Measurements from ENCODE around the gene HOXD3.

Gene HOXD3

DNA sequence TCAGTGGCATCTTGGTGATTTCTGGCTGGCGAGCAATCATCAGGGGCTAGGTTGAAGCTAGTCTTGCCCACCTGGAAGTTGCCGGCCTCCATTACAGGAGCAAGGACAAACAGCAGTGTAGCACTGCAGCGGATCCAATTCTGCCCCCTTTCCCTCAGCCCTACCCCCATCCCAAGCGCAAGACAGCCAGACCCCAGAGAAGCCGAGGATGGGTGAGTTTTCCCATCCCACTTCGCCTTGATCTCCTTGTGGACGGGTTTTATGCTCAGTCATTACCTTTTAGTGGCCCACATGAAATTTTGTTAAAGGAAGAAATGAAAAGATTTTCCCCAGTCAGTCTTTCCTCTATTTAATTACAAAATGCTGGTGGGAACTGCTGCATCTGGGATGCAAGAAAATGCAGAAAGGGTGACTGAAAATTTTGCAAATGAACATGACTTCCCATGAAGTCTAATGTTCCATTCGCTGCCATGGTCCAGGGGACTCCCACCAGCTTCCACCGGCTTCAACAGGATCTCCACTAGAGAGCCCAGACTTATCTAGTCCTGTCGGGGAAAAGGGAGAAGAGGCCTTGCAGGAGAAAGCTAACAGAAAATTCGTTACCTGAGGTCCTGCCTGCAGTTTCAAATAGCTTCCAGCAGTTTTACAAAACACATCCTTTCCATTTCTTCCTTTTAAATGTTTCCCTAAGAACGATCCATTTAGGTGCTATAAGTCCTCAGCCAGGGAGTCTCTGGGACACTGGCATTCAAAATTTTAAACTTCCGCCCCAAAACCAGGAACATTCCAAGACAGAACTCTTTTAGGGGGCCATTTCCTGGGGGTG, 36.5 kb upstream of the HOXD3 start:
- in situ Hi-C loops (cut with HindIII; ENCODE audit: low sequenced_read_pairs), result loop anchor here (25.0 kb wide), 1 partner anchor 1017 kb away; no protein-coding TSS in a partner anchor

DNA sequence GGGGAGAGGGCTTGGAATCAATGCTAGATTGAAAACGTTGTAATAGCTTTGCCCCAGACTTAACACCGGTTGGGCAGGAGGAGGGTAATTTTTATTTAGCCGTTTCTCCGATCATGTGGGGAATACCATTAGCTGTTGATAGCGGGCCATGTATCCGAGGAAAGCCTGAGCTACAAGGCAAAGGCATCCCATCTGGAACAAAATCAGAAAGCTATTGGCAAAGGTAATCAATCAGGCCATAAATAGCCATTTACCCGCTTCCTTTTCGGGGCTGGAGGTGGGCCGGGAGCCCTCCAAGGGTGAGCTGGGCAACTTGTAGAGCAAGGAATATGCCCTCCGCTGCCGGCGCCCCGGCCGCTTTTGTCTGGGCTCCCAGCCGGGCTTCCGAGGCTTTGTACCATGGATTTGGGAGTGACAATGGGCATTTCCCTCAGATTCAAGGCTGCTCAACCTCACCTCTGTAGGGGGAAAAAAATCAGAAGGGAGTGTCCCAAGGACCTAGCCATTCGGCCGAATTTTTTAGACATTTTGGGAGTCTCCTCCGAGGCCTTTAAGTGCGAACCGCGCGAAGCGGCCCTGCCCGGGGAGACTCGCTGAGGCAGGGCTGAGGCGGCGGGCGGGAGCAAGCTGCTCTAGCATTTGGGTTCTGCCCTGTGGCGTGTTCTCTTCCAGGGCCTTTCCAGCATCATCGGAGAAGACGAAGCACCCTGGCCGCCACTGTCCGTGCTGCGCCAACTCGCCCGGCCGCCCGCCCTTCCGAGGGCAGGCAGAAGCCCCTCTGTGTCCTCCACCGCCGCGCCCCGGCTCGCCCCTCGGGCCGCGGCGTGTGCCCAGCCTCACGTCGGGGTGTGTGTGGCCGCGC, 35.7 kb upstream of the HOXD3 start:
- in situ Hi-C loops (cut with HindIII; ENCODE audit: low sequenced_read_pairs), result loop anchor here (25.0 kb wide), 1 partner anchor 1016 kb away; no protein-coding TSS in a partner anchor

DNA sequence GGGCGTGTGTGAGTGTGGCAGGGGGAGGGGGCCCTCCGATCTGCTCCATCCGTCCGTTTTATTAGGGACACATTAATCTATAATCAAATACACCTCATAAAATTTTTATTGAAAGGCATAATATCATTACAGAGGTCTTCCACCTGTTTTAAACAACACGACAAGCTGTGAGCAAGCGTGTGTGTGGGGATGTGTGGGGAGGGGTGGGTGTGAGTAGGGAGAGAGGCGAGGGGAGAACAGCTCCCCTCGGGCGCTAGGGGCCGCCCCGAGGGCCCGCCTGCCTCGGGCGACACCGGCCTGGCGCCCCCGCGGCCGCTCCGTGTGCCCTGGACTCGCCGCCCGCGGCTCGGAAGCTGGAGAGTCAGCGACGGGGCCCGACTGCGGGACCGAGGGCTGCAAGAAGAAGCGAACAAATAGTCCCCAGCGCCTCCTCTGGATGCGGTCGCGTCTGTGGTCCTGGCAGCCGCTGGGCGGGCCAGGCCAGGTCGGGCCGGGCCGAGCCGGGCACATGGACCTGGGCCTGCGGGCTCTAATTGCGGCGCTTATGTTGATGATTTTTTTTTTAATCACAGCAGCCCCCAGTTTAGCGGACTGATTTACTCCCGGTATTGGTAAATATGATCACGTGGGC, 34.9 kb upstream of the HOXD3 start:
- in situ Hi-C loops (cut with HindIII; ENCODE audit: low sequenced_read_pairs), result loop anchor here (25.0 kb wide), 1 partner anchor 1015 kb away; no protein-coding TSS in a partner anchor

DNA sequence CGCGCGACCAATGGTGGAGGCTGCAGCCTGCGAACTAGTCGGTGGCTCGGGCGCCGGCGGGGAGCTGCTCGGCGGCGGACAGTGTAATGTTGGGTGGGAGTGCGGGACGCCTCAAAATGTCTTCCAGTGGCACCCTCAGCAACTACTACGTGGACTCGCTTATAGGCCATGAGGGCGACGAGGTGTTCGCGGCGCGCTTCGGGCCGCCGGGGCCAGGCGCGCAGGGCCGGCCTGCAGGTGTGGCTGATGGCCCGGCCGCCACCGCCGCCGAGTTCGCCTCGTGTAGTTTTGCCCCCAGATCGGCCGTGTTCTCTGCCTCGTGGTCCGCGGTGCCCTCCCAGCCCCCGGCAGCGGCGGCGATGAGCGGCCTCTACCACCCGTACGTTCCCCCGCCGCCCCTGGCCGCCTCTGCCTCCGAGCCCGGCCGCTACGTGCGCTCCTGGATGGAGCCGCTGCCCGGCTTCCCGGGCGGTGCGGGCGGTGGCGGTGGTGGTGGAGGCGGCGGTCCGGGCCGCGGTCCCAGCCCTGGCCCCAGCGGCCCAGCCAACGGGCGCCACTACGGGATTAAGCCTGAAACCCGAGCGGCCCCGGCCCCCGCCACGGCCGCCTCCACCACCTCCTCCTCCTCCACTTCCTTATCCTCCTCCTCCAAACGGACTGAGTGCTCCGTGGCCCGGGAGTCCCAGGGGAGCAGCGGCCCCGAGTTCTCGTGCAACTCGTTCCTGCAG, 34.3 kb upstream of the HOXD3 start, which contains the start of gene HOXD9:
TSS of gene HOXD9 (plus strand) at position 37 of the 728 bp plus-strand sequence. CDS start at position 87, 50 bp downstream.
- in situ Hi-C loops (cut with HindIII; ENCODE audit: low sequenced_read_pairs), result loop anchor here (25.0 kb wide), 1 partner anchor 1014 kb away; no protein-coding TSS in a partner anchor

DNA sequence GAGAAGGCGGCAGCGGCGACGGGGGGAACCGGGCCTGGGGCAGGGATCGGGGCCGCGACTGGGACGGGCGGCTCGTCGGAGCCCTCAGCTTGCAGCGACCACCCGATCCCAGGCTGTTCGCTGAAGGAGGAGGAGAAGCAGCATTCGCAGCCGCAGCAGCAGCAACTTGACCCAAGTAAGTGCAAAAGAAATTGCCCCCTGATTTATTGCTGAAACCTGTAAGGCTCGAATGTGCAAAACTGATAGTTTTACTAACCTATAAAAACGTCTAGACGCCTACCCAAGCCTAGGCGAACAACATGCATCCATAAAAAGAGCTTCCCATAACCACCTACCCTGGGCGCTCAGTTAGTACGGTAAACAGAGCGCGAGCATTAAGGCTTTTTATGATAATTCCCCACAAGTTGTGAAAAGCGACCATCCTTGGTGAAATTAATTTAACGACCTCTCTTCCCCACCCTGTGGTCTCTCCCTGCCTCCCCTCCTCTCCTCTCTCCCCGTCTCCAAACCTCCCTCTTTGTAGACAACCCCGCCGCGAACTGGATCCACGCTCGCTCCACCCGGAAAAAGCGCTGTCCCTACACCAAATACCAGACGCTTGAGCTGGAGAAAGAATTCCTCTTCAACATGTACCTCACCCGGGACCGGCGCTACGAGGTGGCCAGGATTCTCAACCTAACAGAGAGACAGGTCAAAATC, 33.5 kb upstream of the HOXD3 start:
- in situ Hi-C loops (cut with HindIII; ENCODE audit: low sequenced_read_pairs), result loop anchor here (25.0 kb wide), 1 partner anchor 1014 kb away; no protein-coding TSS in a partner anchor

DNA sequence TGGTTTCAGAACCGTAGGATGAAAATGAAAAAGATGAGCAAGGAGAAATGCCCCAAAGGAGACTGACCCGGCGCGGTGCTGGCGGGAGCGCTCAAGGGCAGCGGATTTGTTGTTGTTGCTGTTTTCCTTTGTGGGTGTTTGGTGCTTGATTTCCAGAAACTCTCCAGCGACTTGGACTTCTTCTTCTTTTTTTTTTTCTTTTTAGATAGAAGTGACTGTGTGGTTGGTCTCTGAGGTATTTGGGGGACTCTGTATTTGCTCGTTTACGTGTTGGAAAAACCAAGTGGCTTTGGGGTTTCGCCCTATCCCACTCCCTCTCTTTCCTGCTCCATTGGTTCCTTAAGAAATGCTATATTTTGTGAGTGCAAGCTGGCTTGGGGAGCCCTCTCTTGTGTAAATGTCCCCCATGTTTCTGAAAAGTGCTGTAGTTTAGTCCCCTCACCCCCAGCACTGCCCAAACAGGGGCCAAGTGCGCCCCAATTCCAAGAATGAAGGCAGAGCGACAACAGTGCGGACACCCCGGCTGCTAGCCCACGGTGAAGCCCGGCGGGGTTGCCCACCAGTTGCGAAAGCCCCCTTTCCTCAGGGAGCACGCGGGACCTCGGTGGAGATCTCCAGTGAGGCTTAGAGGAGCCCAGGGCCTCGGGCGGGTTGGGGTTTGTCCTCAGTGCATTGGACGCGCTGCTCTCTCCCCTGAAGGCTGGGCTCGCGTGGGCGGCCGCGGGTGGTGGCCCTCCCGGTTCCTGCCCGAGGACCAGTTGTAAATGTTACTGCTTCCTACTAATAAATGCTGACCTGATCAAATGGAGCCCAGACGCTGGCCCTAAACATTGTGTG, 32.8 kb upstream of the HOXD3 start:
- in situ Hi-C loops (cut with HindIII; ENCODE audit: low sequenced_read_pairs), result loop anchor here (25.0 kb wide), 1 partner anchor 1013 kb away; no protein-coding TSS in a partner anchor

DNA sequence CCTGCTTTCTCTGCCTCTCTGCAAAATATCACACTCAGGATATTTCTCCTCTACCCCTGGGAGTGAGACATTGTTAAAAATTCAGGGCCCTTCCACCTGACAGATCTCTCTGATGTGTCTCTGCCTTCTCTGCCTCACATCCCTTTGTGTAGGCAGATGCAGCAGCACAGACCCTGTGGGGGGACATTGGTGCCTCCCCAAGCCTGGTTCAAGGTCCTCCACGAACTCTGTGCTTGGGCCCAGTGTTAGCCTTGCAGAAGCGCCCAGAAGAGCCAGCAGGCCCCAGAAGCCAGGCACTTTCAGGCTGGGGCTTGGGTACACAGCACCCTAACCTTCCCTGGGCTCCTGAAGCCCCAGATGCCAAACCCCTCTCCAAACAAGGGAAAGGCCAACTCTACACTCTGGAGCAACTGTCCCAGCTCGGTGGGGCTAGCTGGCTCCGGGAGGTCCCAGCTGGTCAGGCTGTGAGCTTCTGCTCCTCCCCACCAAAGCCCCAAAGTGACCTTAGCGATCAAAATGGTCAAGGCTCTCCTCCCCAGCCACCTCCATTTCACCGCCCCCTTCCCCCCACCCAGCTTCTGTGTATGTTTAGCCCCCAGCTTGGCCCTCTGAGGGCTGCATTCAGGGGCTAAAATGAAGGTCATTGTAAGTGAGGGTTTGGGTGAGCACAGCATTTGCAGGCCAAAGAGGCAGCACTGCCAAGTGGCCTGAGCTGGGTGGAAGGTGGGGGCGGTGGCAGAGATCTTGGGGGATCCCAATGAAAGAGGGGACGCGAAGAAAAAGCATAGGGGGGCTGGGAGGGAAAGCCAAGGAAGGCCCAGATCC, 31.9 kb upstream of the HOXD3 start:
- in situ Hi-C loops (cut with HindIII; ENCODE audit: low sequenced_read_pairs), result loop anchor here (25.0 kb wide), 1 partner anchor 1012 kb away; no protein-coding TSS in a partner anchor

DNA sequence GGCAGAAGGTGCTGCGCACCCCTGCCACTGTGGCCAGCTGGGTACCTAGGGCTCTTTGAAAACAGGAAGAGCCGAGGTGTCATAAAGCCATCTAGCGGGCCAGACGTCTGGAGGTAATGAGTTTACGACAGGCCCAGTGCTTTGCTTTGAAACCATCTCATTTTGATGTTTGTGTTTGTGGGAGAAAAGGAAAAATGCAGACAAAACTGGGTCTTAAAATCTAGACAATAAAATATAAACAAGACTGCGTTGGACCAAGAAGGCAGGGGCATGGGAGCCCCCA, 31.4 kb upstream of the HOXD3 start:
- in situ Hi-C loops (cut with HindIII; ENCODE audit: low sequenced_read_pairs), result no loop called here

DNA sequence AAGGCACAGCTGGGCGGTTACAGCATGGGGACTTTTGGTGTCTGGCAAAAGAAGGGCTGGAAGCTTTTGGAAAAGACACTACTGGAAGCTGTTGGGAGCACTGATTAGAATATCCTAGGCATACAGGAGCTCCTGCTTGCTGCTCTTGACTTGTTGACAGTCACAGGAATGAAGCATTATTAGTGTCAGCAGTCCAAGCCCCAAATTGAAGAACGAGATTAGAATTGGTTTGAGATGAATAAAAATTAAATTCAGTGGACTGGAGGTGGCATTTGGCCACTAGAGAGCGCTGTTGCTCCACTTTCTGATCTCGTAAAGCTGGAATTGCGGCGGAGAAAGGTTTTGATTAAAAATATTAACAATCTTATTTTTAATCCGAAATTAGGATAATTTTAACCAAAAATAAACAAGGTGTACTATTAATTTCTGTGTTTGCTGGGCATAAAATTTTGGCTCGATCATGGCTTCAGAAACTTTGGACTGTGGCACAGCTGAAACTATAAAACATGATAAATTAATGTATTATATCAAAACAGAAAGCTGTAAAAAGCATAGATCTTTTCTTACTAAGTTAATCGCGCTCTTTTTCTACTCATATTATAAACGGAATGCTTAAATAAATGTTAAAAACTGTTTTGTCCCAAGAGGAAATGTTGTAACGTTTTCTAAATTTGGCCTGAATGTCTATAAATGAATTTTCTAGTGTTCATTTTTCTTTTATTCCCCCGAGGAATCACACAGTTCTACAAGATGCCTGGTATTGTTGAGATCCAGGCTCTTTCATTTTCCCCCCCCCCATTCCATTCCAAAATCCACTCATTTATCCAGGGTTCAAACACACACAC, 30.0 kb upstream of the HOXD3 start:
- in situ Hi-C loops (cut with HindIII; ENCODE audit: low sequenced_read_pairs), result no loop called here

DNA sequence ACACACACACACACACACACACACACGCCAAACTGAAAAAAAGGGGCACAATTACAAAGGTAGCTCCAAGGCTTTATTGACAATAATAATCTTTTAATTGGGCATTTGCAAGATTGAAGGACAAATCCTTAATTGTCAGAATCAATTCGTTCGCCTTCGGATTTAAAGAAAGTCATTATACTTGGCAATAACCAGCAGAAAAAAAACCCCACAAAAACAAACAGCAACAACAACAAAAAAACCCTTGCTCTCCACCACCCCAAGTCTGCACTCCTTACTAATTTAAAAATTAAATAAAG, 29.4 kb upstream of the HOXD3 start:
- in situ Hi-C loops (cut with HindIII; ENCODE audit: low sequenced_read_pairs), result no loop called here

DNA sequence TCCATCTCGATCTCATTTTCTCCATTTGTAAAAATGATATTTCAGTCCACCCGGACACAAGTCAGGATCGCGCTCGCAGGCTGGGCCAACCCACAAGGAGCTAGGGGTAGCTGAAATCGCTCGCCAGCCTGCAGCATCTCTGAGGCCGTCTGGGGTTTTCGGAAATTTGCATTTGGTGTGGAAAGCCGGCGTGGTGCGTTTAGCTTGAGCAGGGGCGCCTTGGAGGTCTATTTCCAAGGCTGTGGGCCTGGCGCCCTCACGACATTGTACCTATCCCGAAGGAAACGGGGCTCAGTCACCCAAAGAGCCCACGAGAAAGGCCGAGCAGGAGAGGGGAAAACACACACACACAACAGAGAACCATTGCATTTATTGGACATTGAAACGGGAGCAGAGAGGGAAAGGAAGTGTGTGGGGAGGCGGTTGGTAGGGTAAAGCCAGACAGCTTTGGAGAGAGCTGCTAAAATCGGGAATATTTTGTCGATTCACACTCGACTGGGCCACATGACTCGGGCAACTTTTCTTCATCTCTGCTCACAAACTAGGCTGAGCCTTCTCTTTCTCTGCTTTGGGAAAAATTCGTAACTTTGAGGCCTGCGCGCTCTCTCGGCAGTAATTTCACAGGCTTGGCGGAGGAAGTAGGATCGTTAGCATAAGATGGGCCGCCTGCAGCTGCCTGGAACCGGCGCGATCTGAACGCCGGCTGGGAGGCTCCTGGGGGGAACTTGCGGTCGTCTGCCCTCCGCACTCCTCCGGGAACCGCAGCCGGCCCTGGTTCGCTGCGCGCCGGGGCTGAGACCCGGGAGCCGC, 28.7 kb upstream of the HOXD3 start:
- in situ Hi-C loops (cut with HindIII; ENCODE audit: low sequenced_read_pairs), result no loop called here

DNA sequence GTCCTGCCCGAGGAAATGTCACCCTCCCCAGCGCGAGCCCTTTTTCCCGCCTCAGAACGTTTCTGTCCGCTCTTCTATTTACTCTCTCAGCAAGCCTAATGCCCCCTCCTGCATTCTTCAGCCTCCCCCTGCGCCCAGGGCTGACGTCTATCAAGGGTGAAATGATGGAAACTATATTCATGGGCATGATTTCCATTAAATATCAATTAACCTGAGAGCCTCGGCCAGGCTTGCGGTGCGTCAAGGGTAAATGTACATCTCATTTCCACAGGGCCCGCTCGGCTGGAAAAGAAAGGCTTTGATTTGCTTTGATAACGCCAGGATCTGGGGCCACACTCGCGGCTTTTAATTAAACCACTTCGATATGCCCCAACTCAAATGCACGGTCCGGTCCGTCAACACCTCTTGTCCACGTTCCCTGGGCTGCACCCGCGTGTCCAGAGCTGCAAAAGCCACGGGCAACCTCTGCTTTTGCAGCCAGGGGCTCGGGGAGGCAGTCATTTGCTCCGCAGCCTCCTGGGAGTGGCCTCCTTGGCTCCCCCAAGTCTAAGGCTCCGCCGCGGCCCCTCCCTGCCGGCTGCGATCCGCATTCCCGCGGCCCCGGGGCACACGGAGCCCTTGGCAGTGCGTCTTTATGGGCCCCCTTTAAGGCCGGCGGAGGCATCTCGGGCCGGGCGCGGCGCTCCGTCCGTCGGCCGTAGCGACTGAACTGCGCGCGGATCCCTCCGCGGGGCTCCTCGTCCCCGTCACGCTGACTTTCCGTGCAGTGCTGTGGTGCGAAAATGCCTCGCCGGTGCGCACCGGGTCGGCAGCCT, 27.9 kb upstream of the HOXD3 start, which contains the start of gene HOXD8:
TSS of gene HOXD8 (plus strand) at position 724 of the 815 bp plus-strand sequence. CDS start 662 bp downstream, outside the sequence.
- in situ Hi-C loops (cut with HindIII; ENCODE audit: low sequenced_read_pairs), result no loop called here

DNA sequence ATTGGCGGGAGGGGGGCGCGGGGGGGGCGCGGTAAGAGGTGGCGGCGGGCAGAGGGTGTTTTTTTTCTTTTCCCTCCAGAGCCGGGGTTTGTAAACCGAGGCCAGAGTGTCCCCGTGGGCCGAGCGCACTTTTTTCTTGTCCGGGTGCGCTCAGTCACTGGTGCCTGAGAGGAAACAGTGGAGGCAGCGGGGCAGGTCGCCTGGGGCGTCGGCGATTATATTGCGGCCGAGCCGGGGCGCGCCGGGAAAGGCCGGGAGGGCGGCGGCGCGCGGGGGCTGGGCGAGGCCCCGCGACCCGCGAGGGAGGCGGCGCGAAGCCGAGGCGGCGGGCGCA, 27.3 kb upstream of the HOXD3 start:
- in situ Hi-C loops (cut with HindIII; ENCODE audit: low sequenced_read_pairs), result no loop called here

DNA sequence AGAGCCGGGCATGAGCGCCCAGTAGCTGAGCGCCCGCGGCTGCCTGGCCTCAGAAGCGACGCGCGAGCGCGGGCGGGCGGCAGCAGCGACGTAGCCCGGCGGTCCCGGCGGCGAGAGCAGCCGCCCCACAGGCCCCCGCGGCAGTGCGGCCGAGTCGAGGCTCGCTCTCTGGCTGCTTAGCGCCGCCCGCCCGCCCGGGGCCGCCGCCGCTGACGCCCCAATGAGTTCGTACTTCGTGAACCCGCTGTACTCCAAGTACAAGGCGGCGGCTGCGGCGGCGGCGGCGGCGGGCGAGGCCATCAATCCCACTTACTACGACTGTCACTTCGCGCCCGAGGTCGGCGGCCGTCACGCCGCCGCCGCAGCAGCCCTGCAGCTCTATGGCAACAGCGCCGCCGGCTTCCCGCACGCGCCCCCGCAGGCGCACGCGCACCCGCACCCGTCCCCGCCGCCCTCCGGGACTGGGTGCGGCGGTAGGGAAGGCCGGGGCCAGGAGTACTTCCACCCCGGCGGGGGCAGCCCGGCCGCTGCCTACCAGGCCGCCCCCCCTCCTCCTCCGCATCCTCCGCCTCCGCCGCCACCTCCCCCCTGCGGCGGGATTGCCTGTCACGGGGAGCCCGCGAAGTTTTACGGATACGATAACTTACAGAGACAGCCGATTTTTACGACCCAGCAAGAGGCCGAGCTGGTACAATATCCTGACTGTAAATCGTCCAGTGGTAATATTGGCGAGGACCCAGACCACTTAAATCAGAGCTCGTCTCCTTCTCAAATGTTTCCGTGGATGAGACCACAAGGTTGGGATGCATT, 26.8 kb upstream of the HOXD3 start:
- in situ Hi-C loops (cut with HindIII; ENCODE audit: low sequenced_read_pairs), result no loop called here

All from endothelial cell of hepatic sinusoid (primary cell).